HL-60 (cell line): ENCODE measurements around the gene PRR11.
"Not testable (repeated sequence)": the region's sequence is repeated elsewhere in the genome, so short reads cannot be mapped to it uniquely, and the experiment has no call there.

Experiments
- POLR2AphosphoS5 ChIP-seq: IDR thresholded peaks from 2 replicates; pipeline ENCODE4 v1.6.1; 2012; ENCODE audit warnings: low read depth
- TF ChIP-seq, protein P1 (sequence below): IDR thresholded peaks from one replicate; pipeline ENCODE4 v1.5.1; 2011; ENCODE audit warnings: low read length, control low read depth, inconsistent platforms; ENCODE audit not compliant: insufficient read depth
- TF ChIP-seq, protein P2 (sequence below): IDR thresholded peaks from 2 replicates; pipeline ENCODE4 v1.6.1; 2012; ENCODE audit warnings: low read depth; ENCODE audit not compliant: insufficient replicate concordance

DNA sequence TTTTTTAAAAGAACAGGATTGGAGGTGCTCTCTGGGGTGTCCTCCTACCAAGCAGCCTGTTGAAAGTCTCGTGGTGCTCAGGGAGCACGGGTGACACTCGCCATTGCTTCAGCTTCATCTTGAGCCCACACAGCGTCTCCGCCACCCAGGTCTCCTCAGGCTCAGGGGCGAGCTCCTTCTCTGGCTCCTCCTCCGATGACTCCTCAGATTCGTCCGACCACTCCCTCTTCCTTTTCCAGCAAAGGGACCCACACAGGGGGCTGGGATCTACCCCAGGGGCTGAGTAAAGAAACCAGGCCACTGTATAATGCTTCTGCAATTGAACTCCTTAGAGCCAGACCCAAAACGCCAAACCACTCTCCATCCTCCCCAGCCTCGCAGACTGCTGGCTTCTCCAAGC lies 24.1 kb downstream of the PRR11 start:
- not testable (repeated sequence) for TF ChIP-seq POLR2AphosphoS5
- TF ChIP-seq, protein P1, sequence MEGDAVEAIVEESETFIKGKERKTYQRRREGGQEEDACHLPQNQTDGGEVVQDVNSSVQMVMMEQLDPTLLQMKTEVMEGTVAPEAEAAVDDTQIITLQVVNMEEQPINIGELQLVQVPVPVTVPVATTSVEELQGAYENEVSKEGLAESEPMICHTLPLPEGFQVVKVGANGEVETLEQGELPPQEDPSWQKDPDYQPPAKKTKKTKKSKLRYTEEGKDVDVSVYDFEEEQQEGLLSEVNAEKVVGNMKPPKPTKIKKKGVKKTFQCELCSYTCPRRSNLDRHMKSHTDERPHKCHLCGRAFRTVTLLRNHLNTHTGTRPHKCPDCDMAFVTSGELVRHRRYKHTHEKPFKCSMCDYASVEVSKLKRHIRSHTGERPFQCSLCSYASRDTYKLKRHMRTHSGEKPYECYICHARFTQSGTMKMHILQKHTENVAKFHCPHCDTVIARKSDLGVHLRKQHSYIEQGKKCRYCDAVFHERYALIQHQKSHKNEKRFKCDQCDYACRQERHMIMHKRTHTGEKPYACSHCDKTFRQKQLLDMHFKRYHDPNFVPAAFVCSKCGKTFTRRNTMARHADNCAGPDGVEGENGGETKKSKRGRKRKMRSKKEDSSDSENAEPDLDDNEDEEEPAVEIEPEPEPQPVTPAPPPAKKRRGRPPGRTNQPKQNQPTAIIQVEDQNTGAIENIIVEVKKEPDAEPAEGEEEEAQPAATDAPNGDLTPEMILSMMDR: not testable (repeated sequence)
- TF ChIP-seq, protein P2, sequence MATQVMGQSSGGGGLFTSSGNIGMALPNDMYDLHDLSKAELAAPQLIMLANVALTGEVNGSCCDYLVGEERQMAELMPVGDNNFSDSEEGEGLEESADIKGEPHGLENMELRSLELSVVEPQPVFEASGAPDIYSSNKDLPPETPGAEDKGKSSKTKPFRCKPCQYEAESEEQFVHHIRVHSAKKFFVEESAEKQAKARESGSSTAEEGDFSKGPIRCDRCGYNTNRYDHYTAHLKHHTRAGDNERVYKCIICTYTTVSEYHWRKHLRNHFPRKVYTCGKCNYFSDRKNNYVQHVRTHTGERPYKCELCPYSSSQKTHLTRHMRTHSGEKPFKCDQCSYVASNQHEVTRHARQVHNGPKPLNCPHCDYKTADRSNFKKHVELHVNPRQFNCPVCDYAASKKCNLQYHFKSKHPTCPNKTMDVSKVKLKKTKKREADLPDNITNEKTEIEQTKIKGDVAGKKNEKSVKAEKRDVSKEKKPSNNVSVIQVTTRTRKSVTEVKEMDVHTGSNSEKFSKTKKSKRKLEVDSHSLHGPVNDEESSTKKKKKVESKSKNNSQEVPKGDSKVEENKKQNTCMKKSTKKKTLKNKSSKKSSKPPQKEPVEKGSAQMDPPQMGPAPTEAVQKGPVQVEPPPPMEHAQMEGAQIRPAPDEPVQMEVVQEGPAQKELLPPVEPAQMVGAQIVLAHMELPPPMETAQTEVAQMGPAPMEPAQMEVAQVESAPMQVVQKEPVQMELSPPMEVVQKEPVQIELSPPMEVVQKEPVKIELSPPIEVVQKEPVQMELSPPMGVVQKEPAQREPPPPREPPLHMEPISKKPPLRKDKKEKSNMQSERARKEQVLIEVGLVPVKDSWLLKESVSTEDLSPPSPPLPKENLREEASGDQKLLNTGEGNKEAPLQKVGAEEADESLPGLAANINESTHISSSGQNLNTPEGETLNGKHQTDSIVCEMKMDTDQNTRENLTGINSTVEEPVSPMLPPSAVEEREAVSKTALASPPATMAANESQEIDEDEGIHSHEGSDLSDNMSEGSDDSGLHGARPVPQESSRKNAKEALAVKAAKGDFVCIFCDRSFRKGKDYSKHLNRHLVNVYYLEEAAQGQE: not testable (repeated sequence)
